ENCODE data around the gene CD302.

DNA sequence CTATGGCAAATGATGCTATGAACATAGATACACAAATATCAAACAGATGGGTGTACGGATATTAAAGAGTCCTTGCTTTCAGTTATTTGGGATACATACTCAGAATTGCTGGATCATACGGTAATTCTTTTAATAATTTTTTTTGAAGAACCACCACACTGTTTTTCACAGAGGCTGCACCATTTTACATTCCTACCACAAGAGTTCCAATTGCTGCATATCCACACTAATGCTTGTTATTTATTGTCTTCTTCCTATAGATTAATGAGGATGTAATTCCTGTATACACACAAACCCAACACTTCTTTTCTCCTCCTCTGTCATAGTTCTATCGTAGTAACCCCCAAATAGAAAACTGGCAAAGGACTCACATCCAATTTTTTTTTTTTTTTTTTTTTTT is 21.7 kb downstream of the CD302 start:
- TF ChIP-seq, protein P1, sequence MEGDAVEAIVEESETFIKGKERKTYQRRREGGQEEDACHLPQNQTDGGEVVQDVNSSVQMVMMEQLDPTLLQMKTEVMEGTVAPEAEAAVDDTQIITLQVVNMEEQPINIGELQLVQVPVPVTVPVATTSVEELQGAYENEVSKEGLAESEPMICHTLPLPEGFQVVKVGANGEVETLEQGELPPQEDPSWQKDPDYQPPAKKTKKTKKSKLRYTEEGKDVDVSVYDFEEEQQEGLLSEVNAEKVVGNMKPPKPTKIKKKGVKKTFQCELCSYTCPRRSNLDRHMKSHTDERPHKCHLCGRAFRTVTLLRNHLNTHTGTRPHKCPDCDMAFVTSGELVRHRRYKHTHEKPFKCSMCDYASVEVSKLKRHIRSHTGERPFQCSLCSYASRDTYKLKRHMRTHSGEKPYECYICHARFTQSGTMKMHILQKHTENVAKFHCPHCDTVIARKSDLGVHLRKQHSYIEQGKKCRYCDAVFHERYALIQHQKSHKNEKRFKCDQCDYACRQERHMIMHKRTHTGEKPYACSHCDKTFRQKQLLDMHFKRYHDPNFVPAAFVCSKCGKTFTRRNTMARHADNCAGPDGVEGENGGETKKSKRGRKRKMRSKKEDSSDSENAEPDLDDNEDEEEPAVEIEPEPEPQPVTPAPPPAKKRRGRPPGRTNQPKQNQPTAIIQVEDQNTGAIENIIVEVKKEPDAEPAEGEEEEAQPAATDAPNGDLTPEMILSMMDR (IDR thresholded peaks at IDR 0.05; ENCODE audit: insufficient read depth, low read length, poor library complexity, severe bottlenecking), result no peak
- no peak for TF ChIP-seq EZH2phosphoT487 (conservative IDR thresholded peaks at IDR 0.05; ENCODE audit: low read length)

Measured in SU-DHL-6 (cell line).